GM10266 (cell line): Measurements from ENCODE around the gene NTN4.
"Not testable (repeated sequence)": the region's sequence is repeated elsewhere in the genome, so short reads cannot be mapped to it uniquely, and the experiment has no call there.

ENCODE experiments used
- DNase-seq: peaks from one replicate; pipeline ENCODE4 v3.0.0; 2012; ENCODE audit errors: extremely low spot score
- TF ChIP-seq, protein P1 (sequence below): IDR thresholded peaks from 2 replicates; pipeline ENCODE4 v1.5.1; 2012; ENCODE audit warnings: mild to moderate bottlenecking, low read depth; ENCODE audit not compliant: control insufficient read depth, insufficient read depth; ENCODE audit errors: missing control alignments

The NTN4 gene

DNA sequence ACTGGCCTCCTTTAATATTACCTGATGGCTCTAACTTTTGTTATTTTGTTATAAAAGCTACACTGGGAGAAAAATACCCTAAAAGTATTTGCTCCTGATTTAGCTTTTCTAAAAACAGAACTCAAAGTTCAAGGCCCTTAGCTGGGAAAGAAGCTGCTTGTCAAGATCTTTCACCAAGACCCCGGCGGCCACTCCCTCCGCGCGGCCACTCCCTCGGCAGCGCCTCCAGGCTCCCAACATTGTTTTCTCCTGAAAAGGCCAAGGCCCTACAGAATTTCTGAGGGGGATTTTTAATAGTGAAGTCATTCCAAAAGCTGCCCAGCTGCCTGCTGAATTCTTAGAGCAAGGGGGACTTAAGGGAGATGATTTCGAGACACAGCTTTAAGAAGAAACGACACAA is 96.4 kb downstream of the NTN4 start:
- no peak for DNase-seq
- TF ChIP-seq, protein P1, sequence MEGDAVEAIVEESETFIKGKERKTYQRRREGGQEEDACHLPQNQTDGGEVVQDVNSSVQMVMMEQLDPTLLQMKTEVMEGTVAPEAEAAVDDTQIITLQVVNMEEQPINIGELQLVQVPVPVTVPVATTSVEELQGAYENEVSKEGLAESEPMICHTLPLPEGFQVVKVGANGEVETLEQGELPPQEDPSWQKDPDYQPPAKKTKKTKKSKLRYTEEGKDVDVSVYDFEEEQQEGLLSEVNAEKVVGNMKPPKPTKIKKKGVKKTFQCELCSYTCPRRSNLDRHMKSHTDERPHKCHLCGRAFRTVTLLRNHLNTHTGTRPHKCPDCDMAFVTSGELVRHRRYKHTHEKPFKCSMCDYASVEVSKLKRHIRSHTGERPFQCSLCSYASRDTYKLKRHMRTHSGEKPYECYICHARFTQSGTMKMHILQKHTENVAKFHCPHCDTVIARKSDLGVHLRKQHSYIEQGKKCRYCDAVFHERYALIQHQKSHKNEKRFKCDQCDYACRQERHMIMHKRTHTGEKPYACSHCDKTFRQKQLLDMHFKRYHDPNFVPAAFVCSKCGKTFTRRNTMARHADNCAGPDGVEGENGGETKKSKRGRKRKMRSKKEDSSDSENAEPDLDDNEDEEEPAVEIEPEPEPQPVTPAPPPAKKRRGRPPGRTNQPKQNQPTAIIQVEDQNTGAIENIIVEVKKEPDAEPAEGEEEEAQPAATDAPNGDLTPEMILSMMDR = no peak

DNA sequence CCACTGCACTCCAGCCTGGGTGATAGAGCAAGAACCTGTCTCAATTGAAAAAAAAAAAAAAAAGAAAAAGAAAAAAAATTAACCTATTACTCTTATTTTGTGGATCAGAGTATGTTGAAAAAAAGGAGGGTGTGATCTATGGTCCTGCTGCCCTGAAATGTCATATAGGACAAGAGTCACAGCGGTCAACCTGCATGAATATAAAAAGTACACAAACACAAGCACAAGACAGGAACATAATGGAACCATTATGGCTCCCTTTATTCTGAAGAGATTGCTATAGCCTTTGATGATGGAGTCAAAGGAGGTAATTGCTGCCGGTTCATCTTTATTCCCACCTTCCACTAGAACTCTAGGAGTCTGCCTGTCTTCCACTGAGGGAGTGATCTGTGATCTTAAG is 96.9 kb downstream of the NTN4 start:
- TF ChIP-seq, protein P1 = no peak
- DNase-seq = no peak

DNA sequence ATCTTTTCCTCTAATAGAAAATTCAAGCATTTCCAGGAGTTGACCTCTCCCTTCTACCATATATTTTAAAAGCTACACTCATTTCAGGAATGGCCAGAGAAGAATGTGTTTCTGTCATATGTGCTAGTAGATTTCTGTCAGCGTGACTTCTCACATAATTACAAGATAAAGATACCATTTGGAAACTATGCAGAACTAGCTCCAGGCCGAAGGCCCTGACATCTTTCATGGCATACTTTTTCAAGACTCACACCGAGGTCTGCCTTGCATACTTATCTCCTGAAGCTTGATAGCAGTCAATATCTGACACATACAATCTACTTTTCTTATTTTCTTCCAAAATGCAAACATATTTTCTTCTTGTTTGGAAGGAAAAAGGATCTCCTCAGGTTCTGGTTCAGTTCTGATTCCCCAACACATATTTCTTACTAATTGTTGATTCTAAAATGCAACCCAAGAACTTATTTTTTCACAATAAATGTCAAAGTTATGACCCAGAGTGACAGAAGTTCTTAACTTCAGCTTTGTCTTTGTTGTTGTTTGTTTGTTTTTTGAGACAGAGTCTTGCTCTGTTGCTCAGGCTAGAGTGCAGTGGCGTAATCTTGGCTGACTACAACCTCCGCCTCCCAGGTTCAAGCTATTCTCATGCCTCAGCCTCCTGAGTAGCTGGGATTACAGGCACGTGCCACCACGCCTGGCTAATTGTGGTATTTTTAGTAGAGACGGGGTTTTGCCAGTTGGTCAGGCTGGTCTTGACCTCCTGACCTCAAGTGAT is 99.5 kb downstream of the NTN4 start:
- TF ChIP-seq, protein P1 = no peak
- DNase-seq = no peak

DNA sequence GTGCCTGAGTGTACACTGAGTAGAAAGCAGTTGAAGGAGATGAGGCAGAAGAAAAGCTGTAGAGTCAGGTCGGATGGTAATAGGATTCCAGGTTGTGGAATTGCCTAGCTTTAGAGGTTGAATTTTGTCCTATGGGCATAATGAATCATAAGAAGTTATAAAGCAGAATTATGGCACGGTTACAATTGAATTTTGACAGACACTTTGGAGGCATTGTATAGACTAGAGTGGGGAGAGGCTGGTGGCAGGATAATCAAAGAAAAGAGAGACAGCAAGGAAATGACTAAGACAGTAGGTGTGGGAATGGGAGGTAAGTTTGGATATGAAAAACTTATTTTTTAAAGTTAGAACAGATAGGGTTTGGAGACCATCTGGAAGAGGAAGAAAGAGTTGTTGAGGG is 102.6 kb downstream of the NTN4 start:
- TF ChIP-seq, protein P1 = no peak
- no peak for DNase-seq

DNA sequence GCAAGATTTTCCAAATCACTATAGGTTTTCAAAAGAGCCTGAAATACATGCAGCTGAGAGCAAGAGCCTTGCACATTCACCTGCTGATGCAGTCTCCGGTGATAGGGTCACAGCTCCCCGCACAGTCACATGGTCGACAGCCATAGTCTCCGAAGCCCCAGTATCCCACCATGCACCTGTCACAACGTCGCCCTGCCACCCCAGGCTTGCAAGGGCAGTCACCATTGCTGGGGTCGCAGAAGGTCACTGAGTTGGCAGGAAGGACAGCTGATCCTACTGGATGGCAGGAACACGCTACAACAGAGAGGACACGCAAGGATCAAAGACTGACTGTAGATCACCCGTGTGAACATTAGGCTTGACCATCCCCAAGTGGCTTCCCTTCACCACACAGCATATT is 107.1 kb downstream of the NTN4 start:
- TF ChIP-seq, protein P1 = no peak
- no peak for DNase-seq

DNA sequence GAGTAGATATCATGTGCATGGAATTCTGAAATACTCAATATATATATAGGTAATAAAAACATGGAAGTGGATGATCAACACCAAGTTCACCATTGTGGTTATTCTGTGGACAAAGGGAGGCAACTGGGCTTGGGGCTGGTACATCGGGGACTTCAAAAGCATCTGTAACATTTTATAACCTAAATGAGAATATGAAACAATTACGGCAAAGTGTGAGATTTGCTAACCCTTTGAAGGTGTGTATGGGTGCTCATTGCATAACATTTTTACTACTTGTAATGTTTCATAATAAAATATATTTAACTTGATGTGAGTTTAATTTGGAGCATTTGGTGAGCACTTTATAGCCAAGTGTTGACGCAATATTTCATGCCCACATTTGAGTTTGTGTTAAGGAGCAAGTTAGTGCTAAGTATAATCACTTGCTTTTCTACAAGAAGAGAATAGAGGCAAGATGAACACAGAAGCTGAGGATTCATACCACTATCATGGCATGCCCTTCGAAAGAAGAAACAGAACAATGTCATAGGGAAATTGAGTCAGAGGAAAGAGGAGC is 109.3 kb downstream of the NTN4 start:
- TF ChIP-seq, protein P1 = no peak
- DNase-seq = no peak

DNA sequence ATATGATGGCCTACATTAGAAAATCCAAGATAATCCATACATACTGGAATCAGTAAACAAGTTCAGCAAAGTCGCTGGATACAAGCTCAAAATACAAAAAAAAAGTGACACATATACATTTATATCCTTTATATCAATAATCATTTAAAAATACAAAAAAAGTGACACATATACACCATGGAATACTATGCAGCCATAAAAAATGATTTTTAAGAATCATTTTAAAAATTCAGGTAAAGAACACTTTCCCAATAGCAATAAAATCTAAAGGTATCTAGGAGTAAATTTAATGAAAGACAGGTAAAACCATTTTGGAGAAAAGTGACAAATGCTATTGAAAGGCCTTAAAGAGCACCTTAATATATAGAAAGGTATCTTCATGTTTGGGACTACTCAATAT is 111.9 kb downstream of the NTN4 start:
- TF ChIP-seq, protein P1 = no peak
- DNase-seq = no peak

DNA sequence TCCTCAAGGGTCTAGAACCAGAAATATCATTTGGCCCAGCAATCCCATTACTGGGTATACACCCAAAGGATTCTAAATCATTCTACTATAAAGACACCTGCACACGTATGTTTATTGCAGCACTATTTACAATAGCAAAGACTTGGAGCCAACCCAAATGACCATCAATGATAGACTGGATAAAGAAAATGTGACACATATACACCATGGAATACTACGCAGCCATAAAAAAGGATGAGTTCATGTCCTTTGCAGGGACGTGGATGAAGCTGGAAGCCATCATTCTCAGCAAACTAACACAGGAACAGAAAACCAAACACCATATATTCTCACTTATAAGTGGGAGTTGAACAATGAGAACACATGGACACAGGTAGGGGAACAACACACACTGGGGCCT is 112.8 kb downstream of the NTN4 start:
- not testable (repeated sequence) for DNase-seq
